ENCODE data around the gene DNM2.
"Not testable (repeated sequence)": the region's sequence is repeated elsewhere in the genome, so short reads cannot be mapped to it uniquely, and the experiment has no call there.

DNM2 gene

GRCh38 chr19:10727685-10728201, 9.9 kb downstream of the DNM2 start:
- no peak for DNase-seq

DNA sequence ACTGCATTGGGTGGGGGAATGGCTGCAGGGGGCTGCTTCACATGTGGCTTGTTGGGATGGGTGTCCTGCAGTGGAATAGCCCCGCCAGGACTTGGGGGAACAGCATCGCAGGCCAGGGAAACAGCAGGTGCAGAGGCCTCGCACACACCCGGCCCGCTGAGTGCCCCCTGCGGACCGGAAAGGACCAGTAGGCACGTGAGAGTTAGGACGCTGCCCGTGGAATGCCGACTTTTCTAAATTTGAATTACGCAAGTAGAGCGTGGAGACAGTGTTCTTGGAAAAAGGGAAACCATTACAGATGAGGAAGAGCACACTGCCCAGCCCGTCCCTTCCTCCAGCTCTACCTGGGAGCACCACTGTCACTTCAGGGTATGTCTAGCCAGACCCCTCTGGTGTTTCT, 11.5 kb downstream of the DNM2 start:
- no peak for DNase-seq

DNA sequence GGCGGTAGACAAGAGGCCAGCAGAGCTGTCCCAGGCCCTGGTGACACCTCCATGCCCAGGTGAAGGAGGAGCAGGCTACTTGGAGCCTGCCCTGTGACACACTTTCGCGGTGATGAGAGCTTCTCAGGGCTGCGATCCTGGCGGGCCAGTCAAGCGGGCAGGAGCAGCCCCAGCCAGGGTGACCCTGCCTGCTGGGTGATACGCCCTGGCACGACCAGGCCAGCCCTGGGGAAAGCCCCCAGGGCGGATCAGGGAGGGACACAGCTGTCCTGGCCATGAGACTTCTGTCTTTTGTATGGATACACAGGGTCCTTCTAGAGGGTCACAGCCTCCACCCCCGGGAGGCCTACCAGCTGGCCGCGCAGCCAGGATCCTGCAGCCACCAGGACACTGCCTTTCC, 13.1 kb downstream of the DNM2 start:
- no peak for DNase-seq

- no peak for DNase-seq
Measured at GRCh38 chr19:10735741-10736140, 17.9 kb downstream of the DNM2 start.

- DNase-seq, result no peak
Measured at GRCh38 chr19:10736189-10736588, 18.3 kb downstream of the DNM2 start.

DNA sequence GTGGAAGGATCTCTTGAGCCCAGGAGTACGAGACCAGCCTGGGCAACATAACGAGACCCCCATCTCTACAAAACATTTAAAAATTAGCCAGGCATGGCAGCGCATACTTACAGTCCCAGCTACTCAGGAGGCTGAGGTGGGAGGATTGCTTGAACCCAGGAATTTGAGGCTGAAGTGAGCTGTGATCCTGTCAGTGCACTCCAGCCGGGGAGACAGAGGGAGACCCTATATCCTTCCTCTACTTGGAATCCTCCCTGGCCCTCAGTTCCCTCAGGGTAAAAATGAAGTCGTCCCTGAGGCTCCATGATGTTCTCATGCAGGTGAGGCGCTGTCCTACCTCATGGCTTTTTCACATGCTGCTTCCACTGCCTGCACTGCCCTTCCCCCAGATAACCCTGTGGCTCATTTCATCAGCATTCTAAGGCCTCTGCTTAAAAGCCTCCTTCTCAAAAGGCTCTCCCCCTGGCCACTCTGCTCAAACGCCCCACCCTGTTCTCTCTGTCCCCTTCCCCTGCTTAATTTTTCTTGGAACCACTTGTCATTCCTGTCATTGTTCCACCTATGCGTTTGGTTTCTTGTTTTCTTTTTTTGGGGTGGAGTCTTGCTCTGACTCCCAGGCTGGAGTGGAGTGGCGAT, 19.2 kb downstream of the DNM2 start:
- no peak for DNase-seq

DNA sequence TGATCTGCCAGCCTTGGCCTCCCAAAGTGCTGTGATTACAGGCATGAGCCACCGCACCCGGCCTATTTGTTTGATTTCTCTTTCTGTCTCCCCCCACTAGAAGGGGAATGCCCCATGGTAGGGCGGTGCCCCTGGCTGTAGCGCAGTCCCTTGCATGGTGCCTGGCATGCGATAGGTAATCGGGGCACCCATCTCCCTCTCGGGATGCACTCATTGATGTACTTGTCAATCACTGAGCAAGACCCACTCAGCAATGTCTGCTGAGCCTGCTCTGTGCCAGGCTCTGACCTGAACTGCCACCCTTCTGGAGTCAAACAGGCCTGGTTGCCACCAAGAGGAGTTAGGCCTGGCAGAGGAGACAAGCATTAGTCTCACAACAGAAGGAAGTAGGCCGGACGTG, 19.8 kb downstream of the DNM2 start:
- DNase-seq, result no peak

DNA sequence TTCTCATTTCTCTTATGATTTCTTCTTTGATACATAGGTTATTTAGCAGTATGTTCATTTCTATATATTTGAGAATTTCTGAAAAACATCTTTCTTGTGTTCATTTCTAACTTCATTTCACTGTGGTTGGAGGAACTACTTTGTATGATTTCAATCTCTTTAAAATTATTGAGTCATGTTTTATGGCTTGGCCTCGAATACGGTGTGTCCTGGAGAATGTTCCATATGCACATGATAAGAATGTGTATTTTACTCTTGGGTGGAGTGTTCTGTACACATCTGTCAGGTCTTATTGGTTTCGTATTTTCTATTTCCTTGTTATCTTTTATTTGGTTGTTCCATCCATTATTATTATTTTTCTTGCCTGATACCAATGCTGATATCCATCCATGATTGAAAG, 22.9 kb downstream of the DNM2 start:
- no peak for DNase-seq

- no peak for DNase-seq
Measured at GRCh38 chr19:10742476-10742875, 24.6 kb downstream of the DNM2 start.

- no peak for DNase-seq
Measured at GRCh38 chr19:10744253-10744798, 26.4 kb downstream of the DNM2 start.

DNA sequence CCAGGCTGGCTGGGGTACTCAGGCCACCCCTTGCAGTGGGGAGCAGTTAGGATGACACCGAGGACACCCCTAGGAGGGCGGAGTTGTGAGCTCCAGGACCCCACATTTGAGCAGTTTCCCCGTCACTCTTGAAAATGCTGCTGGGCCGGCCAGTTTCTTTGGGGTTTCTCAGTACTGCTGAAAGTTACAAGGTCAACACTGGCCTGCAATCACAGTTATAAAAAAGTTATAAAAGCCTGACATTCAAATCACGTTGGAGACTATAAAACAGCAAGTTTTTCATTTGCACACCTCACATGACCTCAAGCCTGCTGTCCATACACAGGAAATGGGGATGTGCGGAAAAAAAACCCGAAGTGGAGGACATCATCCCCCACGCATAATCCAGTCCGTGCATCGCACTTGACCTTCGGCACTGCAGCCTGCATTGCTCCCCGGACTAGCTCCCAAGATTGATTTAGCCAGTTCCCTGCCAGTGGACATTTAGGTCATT, 27.0 kb downstream of the DNM2 start:
- DNase-seq, result no peak

DNA sequence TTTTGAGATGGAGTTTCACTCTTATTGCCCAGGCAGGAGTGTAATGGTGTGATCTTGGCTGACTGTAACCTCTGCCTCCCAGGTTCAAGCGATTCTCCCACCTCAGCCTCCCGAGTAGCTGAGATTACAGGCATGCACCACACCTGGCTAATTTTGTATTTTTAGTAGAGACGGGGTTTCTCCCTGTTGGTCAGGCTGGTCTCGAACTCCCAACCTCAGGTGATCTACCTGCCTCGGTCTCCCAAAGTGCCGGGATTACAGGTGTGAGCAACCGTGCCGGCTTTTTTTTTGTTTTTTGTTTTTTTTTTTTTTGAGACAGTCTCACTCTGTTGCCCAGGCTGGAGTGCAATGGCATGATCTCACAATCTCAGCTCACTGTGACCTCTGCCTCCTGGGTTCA, 28.6 kb downstream of the DNM2 start:
- not testable (repeated sequence) for DNase-seq

DNA sequence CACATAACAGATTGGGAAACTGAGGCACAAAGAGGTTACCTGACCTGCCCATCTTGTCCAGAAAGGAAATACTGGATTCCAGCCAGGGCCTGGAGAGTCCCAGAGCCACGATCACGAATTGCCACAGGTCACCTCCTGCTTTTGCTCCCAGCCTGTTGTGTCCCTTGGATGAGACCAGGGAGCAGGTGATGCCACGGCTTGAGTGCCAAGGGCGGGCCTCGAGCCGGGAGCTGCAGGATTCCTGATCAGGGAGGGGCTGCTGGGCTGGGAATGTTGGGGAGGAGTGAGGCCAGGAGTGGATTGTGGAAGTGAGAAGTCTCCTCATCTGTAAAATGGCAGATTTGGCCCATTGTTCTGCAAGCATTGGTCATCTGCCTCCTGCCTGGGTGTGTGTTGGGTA, 29.4 kb downstream of the DNM2 start:
- DNase-seq, result no peak

DNA sequence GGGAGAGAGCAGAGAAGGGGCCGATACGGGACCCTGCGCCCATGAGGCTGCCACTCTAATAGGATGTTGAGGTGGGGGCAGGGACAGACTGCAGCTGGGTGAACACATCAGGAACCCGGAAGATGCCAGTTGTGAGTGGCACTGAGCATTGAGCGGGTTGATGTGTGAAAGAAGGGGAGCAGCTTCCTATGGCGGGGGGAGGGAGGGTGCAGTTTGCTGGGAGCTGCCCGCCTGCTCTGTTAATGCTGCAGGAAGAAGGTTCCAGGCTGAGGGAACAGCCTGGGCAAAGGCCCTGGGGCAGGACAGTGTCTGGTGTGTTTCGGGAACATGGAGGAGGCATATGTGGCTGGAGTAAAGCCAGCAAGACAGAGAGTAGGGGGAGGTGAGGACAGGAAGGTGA, 29.8 kb downstream of the DNM2 start:
- no peak for DNase-seq

DNA sequence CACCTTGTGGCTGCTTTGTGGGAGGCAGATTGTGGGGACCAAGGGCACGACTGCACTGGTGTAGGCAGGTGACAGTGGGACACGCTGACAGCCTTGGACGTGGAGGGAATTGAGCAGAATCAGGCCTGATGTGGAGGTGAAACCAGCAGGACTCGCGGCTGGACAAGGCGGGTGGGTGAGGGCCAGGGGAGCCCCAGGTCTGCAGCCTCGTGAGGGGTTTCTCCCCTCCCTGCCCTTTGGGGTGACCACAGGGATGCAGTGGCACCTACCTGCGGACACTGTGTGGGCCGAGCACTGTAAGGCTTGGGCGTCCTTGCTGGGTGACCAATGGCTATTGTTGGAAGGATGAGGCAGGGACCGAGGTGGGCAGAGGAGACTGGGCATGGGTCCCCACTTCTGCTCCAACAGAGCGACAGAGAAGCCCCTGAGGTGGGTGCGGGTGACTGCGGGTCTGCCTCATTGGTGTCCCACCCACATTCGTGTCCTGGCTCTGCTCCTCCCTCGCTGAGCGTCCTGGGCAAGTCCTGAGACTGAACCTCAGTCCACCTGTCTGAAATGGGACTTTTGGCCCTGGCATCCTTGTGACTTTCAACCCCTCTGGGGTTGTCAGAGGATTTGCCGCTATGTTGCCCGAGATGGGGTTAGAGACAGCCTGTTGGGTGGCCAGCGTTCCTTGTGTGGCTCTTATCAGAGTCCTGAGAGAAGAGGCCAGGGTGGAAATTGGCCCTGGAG, 30.5 kb downstream of the DNM2 start:
- no peak for DNase-seq

- DNase-seq, result no peak
Measured at GRCh38 chr19:10748927-10749434, 31.1 kb downstream of the DNM2 start.

- DNase-seq, result no peak
Measured at GRCh38 chr19:10749435-10750384, 31.8 kb downstream of the DNM2 start.

DNA sequence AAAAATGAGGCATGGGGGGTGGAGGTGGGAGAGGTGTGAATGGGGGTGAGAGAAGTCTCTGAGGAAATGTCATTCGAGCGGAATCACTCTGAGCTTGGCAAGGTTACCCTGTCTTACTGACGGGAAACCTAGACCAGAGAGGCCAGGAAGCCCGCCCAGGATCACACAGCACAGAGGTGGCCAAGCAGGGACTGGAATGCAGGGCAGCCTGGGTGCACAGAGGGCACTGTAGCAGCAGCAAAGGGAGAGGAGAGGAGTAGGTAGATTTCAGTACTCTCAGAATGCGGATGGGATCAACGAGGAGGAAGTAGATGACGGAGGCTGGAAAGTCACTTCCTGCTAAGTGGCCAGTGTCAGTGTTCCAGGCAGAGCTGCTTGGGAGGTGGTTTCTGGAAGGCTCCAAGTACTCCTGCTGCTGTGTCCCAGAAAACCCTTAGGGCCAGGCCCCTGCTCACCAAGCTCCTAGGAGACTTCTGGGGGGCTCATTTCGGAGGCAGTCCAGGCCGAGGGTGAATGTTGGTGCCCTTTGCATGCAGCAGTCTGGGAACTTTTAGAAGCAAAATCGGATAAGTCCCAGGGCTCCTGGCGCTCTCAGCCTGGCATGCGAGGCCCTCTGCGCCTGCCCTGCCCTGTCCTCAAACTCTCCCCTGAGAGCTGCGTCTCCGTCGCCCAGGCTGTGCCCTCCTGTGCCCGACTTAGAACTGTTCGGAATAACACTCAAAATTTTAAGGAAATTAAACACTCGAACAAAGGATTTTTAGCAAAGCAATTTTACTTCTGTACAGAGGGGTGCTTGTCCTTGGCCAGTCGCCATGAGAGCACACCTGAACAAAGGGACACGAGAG, 33.5 kb downstream of the DNM2 start:
- DNase-seq, result no peak

- DNase-seq, result no peak
Measured at GRCh38 chr19:10752237-10752912, 34.5 kb downstream of the DNM2 start.

DNA sequence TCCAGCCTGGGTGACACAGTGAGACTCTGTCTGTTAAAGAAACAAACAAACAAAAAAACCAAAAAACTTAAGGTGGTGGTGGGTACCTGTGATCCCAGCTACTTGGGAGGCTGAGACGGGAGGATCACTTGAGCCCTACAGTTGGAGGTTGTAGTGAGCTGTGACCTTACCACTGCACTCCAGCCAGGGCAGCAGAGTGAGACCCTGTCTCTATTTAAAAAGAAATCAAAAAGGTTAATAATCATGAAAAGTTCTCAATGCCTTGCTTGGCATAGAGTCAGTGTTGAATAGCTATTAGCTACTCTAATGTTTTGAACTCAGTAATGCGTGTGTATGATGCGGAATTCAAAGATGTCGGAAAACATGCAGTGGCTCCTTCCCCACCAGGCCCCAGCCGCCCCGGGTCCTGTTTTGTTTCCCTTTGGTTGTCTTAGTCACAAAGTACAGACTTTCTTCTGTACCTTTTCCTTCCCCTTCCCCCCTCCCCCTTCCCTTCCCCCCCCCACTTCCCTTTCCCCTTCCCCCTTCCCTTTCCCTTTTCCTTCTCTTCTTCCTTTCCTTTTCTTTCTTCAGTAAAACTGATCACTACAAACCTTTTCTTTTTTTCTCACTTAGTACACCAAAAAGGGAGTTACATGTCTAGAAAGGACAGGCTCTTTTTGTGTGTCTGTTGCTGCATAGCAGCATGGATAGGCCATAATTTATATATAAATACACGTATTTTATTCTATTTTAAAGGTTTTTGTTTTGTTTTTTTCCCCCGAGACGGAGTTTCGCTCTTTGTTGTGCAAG, 35.2 kb downstream of the DNM2 start:
- DNase-seq, result no peak

Measured in stimulated activated CD4-positive, alpha-beta T cell treated with anti-CD3 and anti-CD28 coated beads, Interleukin-4, amount 100 ng/mL, for 1 hour (primary cell).